ENCODE measurements around the gene PAX8. TPM values are rescaled to one million over a fixed set of nuclear protein-coding genes. Genes with fewer than 3 reads are reported as not detected.

The PAX8 gene
- total and polyA plus RNA-seq, 2 donors (not counting 1 experiment from before 2014, with no cell fraction given): 0.45 to 0.64 TPM

DNA sequence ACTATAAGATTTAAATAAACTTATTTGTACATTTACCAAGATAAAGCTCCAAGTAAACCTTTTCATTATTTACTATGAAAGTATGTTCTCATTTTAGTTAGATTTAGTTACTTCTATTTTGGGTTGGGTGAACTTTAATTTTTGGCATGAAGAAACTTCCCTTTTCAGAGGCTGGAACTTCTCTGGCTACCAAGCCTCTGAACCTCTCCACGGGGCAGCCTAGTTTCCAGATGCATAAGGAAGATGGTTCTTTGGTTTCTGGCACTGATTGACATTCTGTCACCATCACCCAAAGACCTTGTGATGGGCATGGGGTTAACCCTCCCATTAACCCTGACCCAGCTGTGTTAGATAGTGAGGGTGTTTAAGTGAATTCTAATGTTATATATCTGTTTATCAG lies 87.8 kb downstream of the PAX8 start:
- ChIA-PET POLR2A (interaction anchor here (0.6 kb wide), 1 partner anchor 8 kb away, joined by 3 read pairs; no protein-coding TSS in a partner anchor), CTCF (interaction anchor here (1.0 to 17.9 kb wide), 4 partner anchors 8 to 111 kb away, joined by 6 to 590 read pairs (median 6); no protein-coding TSS in a partner anchor)
- no peak overlapping the region for H3K4me3 Mint-ChIP-seq
- peaks cover 21 to 29% of the 10 kb centered on the region in 2 donors for H3K4me1 ChIP-seq (ENCODE audit: control insufficient read depth in 2 of 2, insufficient read depth in 2 of 2, low read length in 2 of 2)
- no peaks in the 10 kb centered on the region for H3K27me3 Mint-ChIP-seq
- DNase-seq (no peak), ATAC-seq (ENCODE audit: low read depth) (no peak)
- no peak overlapping the region for H3K9ac ChIP-seq (ENCODE audit: low read length)
- H3K27ac Mint-ChIP-seq: peak overlapping the region; percentile 79
- no peaks in the 10 kb centered on the region for H3K9me3 ChIP-seq (ENCODE audit: control extremely low read depth in 1 of 3, control insufficient read depth in 2 of 3, insufficient read depth in 1 of 3, low read length in 2 of 3)
- H4K20me1 ChIP-seq (ENCODE audit: control insufficient read depth, insufficient read depth, low read length, poor library complexity, severe bottlenecking): peaks cover 69% of the 10 kb centered on the region
- H3K9me3 Mint-ChIP-seq (ENCODE audit: insufficient read depth): no peaks in the 10 kb centered on the region
- H3K4me3 ChIP-seq (ENCODE audit: control extremely low read depth in 1 of 5, extremely low read depth in 1 of 5, insufficient read depth in 1 of 5, low read depth in 2 of 5, low read length in 4 of 5): no peak overlapping the region
- H3K27me3 ChIP-seq (replicated peaks in 1 of 4; ENCODE audit: control extremely low read depth in 1 of 4, control insufficient read depth in 3 of 4, insufficient read depth in 4 of 4, low read length in 3 of 4): no peaks in the 10 kb centered on the region
- peaks cover 40% of the 10 kb centered on the region for H3K4me1 Mint-ChIP-seq
- intact Hi-C loops (cut with micrococcal nuclease): no loop called here
- H3K4me2 ChIP-seq (replicated peaks; ENCODE audit: low read depth, low read length, poor library complexity, severe bottlenecking): peak overlapping the region; percentile 25
- TF ChIP-seq EZH2 (IDR thresholded peaks at IDR 0.05; ENCODE audit: borderline replicate concordance, insufficient read depth, low read depth, low read length, poor library complexity, severe bottlenecking): no peak
- TF ChIP-seq, protein P1, sequence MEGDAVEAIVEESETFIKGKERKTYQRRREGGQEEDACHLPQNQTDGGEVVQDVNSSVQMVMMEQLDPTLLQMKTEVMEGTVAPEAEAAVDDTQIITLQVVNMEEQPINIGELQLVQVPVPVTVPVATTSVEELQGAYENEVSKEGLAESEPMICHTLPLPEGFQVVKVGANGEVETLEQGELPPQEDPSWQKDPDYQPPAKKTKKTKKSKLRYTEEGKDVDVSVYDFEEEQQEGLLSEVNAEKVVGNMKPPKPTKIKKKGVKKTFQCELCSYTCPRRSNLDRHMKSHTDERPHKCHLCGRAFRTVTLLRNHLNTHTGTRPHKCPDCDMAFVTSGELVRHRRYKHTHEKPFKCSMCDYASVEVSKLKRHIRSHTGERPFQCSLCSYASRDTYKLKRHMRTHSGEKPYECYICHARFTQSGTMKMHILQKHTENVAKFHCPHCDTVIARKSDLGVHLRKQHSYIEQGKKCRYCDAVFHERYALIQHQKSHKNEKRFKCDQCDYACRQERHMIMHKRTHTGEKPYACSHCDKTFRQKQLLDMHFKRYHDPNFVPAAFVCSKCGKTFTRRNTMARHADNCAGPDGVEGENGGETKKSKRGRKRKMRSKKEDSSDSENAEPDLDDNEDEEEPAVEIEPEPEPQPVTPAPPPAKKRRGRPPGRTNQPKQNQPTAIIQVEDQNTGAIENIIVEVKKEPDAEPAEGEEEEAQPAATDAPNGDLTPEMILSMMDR (IDR thresholded peaks at IDR 0.05): no peak
- WGBS (ENCODE audit: insufficient coverage): no CpG with 5 or more reads among the region's 1 CpG
- peaks cover 15 to 70% of the 10 kb centered on the region in 2 experiments for H3K36me3 ChIP-seq (replicated peaks in 1 of 2; ENCODE audit: control extremely low read depth in 1 of 2, control insufficient read depth in 1 of 2, extremely low read depth in 1 of 2, insufficient read depth in 2 of 2, low read length in 1 of 2)
- peak overlapping the region in 1 of 2 donors; percentile 71 for H3K27ac ChIP-seq (ENCODE audit: low read length in 2 of 2)
- H2AFZ ChIP-seq (ENCODE audit: insufficient read depth, low read depth, low read length, poor library complexity, severe bottlenecking): no peak overlapping the region
- H3K79me2 ChIP-seq (ENCODE audit: control insufficient read depth, insufficient read depth, low read length): peaks cover 38% of the 10 kb centered on the region

DNA sequence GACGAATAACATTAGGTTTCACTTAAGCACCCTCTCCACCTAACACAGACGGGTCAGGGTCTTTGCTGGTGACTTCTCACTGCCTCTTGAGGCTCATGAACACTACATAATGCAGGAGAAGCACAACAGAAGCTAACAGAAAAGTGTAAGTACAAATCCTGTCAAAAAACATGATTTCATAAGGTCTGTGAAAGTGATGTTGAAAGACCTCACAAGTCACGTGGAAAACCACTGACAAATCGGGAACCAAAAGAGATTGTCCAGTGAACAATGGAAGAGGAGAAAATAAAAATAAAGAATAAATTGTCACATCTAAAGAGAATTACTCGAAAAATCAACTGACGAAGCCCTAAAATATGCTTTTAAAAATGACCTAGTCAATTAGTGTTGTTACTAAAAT lies 91.0 kb downstream of the PAX8 start:
- Mint-ChIP-seq H3K27me3 (no peaks in the 10 kb centered on the region), H3K9me3 (ENCODE audit: insufficient read depth) (no peaks in the 10 kb centered on the region), H3K27ac (peak overlapping the region; percentile 21), H3K4me3 (peak overlapping the region; percentile 30), H3K4me1 (peaks cover 62% of the 10 kb centered on the region)
- DNase-seq (no peak), ATAC-seq (ENCODE audit: low read depth) (no peak)
- no peak overlapping the region for H2AFZ ChIP-seq (ENCODE audit: insufficient read depth, low read depth, low read length, poor library complexity, severe bottlenecking)
- peaks cover 36 to 53% of the 10 kb centered on the region in 2 donors for H3K4me1 ChIP-seq (ENCODE audit: control insufficient read depth in 2 of 2, insufficient read depth in 2 of 2, low read length in 2 of 2)
- no peaks in the 10 kb centered on the region for H3K9me3 ChIP-seq (ENCODE audit: control extremely low read depth in 1 of 3, control insufficient read depth in 2 of 3, insufficient read depth in 1 of 3, low read length in 2 of 3)
- H3K9ac ChIP-seq (ENCODE audit: low read length): no peak overlapping the region
- H3K4me2 ChIP-seq (replicated peaks; ENCODE audit: low read depth, low read length, poor library complexity, severe bottlenecking): no peak overlapping the region
- TF ChIP-seq, protein P1 (IDR thresholded peaks at IDR 0.05): no peak
- TF ChIP-seq EZH2 (IDR thresholded peaks at IDR 0.05; ENCODE audit: borderline replicate concordance, insufficient read depth, low read depth, low read length, poor library complexity, severe bottlenecking): no peak
- 83% methylated on average over 1 of the region's 6 CpGs for WGBS (ENCODE audit: insufficient coverage)
- ChIA-PET CTCF (no interaction called here), POLR2A (interaction anchor here (1.8 kb wide), 1 partner anchor 12 kb away, joined by 6 read pairs; no protein-coding TSS in a partner anchor)
- intact Hi-C loops (cut with micrococcal nuclease): no loop called here
- no peaks in the 10 kb centered on the region for H3K27me3 ChIP-seq (replicated peaks in 1 of 4; ENCODE audit: control extremely low read depth in 1 of 4, control insufficient read depth in 3 of 4, insufficient read depth in 4 of 4, low read length in 3 of 4)
- peaks cover 68% of the 10 kb centered on the region for H3K79me2 ChIP-seq (ENCODE audit: control insufficient read depth, insufficient read depth, low read length)
- H3K36me3 ChIP-seq (replicated peaks in 1 of 2; ENCODE audit: control extremely low read depth in 1 of 2, control insufficient read depth in 1 of 2, extremely low read depth in 1 of 2, insufficient read depth in 2 of 2, low read length in 1 of 2): peaks cover 6 to 72% of the 10 kb centered on the region in 2 experiments
- H3K4me3 ChIP-seq (ENCODE audit: control extremely low read depth in 1 of 5, extremely low read depth in 1 of 5, insufficient read depth in 1 of 5, low read depth in 2 of 5, low read length in 4 of 5): no peak overlapping the region
- peak overlapping the region in 1 of 2 donors; percentile 59 for H3K27ac ChIP-seq (ENCODE audit: low read length in 2 of 2)
- peaks cover 83% of the 10 kb centered on the region for H4K20me1 ChIP-seq (ENCODE audit: control insufficient read depth, insufficient read depth, low read length, poor library complexity, severe bottlenecking)
